NCI-H2081 (cell line): ENCODE results near the gene PSMD8.
"Not testable (repeated sequence)": the region's sequence is repeated elsewhere in the genome, so short reads cannot be mapped to it uniquely, and the experiment has no call there.

Experiments
- DNase-seq, 2 experiments: peaks; one replicate each; lab custom pipeline; 2025; lab: John Stamatoyannopoulos, UW

Gene PSMD8

GRCh38 chr19:38411041-38411712 is 36.8 kb downstream of the PSMD8 start:
- no peak for DNase-seq

DNA sequence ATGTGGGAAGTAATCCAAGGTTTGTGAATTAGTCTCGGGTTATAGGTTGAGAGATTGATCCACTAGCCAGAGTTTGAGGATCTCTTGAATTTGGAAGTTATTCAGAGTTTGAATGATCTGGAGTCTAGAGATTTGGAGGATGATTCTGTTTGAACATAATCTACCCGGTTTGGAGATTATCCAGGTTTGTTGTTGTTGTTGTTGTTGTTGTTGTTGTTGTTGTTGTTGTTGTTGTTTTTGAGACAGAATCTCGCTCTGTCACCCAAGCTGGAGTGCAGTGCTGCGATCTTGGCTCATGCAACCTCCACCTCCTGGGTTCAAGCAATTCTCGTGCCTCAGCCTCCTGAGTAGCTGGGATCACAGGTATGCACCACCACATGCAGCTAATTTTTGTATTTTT is 37.5 kb downstream of the PSMD8 start:
- DNase-seq: not testable (repeated sequence)

DNA sequence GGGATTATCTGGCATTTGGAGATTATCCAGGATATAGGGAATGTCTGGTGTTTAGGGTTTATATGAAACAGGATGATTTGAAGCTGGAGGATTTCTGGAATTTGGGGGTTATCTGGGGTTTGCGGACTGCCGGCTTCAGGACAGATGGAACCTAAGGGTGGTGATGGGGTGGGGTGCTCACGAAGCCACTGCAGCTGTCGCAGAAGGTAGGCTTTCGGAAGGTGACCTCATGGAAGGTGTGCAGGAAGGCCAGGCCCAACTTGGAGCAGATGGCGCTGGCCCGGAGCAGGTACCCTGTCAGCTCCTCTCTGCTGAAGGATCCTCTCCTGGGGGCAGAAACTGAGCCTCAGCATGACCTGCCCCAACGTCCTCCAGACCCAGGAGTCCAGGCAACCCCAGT is 38.1 kb downstream of the PSMD8 start:
- no peak for DNase-seq

DNA sequence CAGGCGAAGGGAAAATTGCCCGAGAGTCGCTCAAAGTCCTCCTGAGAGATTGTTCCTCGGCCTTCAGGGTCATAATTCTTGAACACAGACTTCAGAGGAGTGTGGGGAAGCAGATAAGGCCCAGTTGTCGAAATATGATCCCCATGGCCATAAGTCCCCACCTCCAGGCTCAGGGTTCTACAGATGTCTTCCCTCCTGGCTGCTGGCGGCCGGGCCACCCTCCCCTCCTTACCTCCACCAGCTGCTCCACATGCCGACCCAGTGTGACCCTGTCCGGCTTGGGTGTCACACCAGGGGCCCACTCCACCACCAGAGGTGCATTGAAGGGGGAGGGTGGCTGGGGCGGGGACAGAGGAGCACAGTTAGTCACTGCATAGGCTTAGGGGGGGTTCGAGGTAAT is 38.6 kb downstream of the PSMD8 start:
- no peak for DNase-seq

- no peak for DNase-seq
Observed at GRCh38 chr19:38413416-38413815, 39.0 kb downstream of the PSMD8 start.

DNA sequence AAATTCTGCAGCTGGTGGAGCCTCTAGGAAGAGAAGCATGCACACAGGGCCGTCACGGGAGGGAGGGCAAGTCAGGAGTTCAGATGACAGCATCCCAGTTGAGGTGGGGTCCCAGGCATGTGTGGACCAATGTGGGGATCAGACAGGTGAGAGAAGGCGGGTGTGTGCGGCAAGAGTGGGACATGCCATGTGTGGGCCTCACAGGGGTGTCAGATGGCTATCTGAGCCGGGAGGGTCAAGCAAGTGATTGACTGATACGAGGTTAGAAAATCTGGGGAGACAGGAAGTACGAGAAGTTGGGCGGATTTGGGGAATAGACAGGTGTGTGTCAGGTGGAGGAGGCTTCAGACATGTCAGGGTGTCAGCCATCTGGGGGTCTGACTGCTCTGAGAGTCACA is 42.8 kb downstream of the PSMD8 start:
- DNase-seq: no peak

GRCh38 chr19:38417544-38418506 is 43.5 kb downstream of the PSMD8 start:
- DNase-seq: peak; percentile 10 to 27

GRCh38 chr19:38420935-38421334 is 46.6 kb downstream of the PSMD8 start:
- no peak for DNase-seq

GRCh38 chr19:38421856-38422255 is 47.5 kb downstream of the PSMD8 start:
- no peak for DNase-seq

GRCh38 chr19:38422438-38422837 is 48.1 kb downstream of the PSMD8 start:
- no peak for DNase-seq

GRCh38 chr19:38424272-38424671 is 49.9 kb downstream of the PSMD8 start:
- DNase-seq: no peak

DNA sequence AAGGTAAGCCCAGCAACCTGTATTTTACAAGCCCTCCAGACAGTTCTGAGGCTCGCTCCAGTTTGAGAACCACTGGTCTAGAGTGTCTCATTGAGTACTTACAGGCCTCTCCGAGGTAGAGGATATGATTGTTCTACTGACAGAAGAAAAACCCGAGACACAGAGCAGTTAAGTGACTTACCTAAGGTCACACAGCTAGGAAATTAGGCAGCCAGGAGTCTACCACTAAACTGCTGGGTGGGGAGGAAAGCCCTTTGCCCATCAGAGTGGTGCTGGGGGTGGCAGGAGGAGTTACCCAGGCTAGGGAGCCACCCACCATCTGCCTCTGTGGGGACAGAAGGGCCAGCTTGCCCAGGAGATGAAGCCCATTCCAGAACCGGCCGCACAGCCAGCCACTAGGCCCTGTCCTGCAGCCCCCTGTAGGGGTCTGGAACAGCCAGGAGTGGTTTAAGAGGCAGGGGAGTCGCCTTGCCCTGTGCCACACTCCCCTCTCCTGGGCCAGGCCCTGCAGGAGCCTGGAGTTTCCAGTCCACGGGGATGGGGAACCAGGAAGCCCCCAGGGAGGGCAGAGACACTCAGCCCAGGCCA is 50.9 kb downstream of the PSMD8 start:
- no peak for DNase-seq

DNA sequence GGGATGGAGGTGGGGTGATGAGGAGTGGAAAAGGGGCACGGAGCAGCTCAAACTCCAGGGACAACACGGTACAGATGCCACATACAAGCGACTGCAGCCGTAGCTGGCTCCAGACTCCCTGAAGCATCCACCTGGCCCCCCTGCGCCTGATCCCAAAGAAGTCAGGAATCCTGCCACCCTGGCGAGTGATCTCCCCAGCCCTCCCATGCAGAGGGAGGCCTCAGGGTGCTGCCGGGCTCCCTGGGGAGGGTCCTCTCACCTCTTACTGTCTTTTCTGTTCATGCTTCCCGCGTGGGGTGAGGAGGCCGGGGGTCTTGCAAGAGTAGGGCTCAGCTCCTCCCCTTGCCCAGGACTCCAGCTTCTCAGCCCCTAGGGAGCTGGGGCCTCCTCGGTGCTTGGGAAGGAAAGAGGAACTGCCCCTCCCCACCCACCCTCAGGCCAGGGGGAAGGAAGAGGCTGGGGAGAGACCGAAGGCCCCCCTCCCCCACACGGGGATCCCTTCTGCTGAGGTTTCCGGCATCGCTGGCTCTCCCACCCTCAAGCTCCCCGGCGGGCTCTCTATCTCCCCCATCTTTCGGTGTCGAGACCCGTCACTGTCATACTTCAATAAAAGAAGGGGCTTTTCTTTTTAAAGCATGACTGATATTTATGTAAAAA is 51.6 kb downstream of the PSMD8 start, which contains the start of gene RASGRP4:
TSS of gene RASGRP4 (minus strand) at position 410 of the 657 bp plus-strand sequence. CDS start at position 282, 128 bp downstream.
- DNase-seq: no peak

DNA sequence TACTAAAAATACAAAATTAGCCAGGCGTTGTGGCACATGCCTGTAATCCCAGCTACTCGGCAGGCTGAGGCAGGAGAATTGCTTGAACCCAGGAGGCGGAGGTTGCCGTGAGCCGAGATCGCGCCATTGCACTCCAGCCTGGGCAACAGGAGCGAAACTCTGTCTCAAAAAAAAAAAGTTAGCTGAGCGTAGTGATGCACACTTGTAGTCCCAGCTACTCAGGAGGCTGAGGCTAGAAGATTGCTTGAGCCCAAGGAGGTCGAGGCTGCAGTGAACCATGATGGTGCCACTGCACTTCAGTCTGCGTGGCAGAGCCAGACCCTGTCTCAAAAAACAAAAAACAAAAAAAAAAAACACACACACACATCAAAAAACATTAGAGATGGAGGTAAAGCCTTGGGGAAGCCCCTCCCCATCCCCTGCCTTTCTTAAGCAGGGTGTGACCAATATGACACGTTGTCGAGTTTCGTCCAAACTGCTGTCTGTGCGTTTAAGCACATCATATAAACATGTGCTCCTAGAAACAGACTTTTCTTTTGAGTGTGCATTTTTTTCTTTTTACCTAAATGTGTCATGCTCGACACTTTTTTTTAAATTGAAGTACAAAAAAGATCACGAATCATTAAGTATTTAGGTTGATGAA is 52.8 kb downstream of the PSMD8 start:
- DNase-seq: not testable (repeated sequence)

GRCh38 chr19:38429055-38429810 is 54.9 kb downstream of the PSMD8 start:
- no peak for DNase-seq

DNA sequence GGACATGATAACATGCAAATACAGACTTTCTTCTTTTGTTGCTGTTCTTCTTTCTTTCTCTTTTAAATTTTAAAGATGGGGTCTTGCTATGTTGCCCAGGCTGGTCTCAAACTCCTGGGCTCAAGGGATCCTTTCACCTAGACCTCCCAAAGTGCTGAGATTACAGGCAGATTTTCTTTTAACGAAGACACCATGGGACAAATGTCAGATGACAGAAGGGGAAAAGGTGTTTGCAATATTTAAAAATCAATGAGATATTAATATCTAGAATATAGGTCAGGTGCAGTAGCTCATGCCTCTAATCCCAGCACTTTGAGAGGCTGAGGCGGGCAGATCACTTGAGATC is 55.4 kb downstream of the PSMD8 start:
- no peak for DNase-seq

DNA sequence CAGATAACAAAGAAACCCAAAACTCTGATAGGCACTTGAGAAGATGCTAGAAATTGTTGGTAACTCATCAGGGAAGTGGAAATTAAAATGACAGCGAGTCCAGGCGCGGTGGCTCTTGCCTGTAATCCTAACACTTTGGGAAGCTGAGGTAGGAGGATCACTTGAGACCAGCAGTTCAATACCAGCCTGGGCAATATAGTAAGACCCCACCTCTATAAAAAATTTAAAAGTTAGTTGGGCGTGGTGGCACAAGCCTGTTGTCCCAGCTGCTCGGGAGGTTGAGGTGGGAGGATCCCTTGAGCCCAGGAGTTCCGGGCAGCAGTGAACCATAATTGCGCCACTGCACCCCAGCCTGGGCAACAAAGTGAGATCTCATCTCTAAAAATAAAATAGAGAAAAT is 56.6 kb downstream of the PSMD8 start:
- DNase-seq: no peak

DNA sequence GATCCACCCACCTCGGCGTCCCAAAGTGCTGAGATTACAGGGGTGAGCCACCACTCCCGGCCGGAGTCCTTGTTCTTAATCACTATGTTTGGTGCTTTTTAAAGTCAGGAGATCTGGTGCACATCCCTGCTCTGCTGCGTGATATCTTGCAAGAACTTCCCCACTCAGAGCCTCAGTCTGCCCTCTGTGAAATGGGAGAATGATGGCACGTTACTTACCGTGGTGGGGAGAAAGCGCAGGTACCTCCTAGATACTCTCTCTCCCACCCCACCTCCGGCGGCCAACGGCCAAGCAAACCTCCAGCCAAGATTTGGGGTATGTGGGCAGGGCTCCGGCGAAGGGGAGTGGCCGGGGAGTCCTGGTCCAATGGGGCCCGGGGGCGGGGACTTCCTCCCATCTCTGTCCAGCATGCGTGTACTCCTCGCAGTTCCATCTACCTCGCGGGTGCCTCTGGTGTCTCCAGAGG is 58.9 kb downstream of the PSMD8 start, which contains the start of gene RYR1:
TSS of gene RYR1 (plus strand) at position 424 of the 466 bp plus-strand sequence. CDS start 139 bp downstream, outside the sequence.
- DNase-seq: no peak
